A549 (cell line): ENCODE measurements around the gene UNC45A. TPM values are rescaled to one million over a fixed set of nuclear protein-coding genes. Genes with fewer than 3 reads are reported as not detected.

Experiments
- ATAC-seq, 2 experiments: fragments of 200-7000 bp in 1 of 2; fragments of >200 bp in 1 of 2; cut with Nextera tagmentation in 1 of 2; cut with Tn5 transposase in 1 of 2; 3 replicates each; pipeline versions ENCODE4 v1.8.0 to v1.9.1; 2018 to 2020; ENCODE audit warnings: mild to moderate bottlenecking in 1 of 2, moderate library complexity in 1 of 2
- CTCF ChIA-PET: fragments of 300-600 bp; sonication (Branson Sonifier 250); formaldehyde crosslinking; extraction: SDS; loops from one replicate; lab custom pipeline; 2021; ENCODE audit warnings: antibody characterized with exemption, inconsistent platforms; lab: Yijun Ruan, JAX
- POLR2A ChIA-PET: fragments of 350-600 bp; formaldehyde crosslinking; extraction: SDS; loops from one replicate; lab custom pipeline; 2021; ENCODE audit warnings: antibody characterized with exemption, inconsistent platforms; lab: Yijun Ruan, JAX
- DNase-seq, 2 experiments: peaks; one replicate each; pipeline versions ENCODE4 v3.0.0 to v3.0.0-alpha.2; 2011 to 2016; ENCODE audit warnings: low read depth in 1 of 2, low spot score in 1 of 2
- FAIRE-seq: peaks from 2 replicates; lab custom pipeline; 2011; peaks lifted over from hg19 to GRCh38; lab: Jason Lieb, UNC
- H3K27ac ChIP-seq, 2 experiments: fragments of >200 bp; sonication (Bioruptor Twin); formaldehyde crosslinking; 3 replicates each; pipeline ENCODE4 v1.5.1; 2016 to 2017
- H3K4me1 ChIP-seq: fragments of >200 bp; sonication (Bioruptor Twin); formaldehyde crosslinking; 3 replicates; pipeline ENCODE4 v1.6.1; 2016
- H3K4me2 ChIP-seq: fragments of >200 bp; sonication (Bioruptor Twin); formaldehyde crosslinking; 3 replicates; pipeline ENCODE4 v1.6.1; 2016
- H3K4me3 ChIP-seq: fragments of >200 bp; sonication (Bioruptor Twin); formaldehyde crosslinking; 3 replicates; pipeline ENCODE4 v1.5.1; 2016
- H3K9me3 ChIP-seq: fragments of >200 bp; sonication (Bioruptor Twin); formaldehyde crosslinking; 3 replicates; pipeline ENCODE4 v1.6.1; 2016
- CBX8 ChIP-seq: fragments of 200-600 bp; sonication (generic); IDR thresholded peaks from 2 replicates; pipeline ENCODE4 v1.6.1; 2016
- CEBPB ChIP-seq, 2 experiments: fragments of >200 bp in 1 of 2; sonication (Bioruptor Twin) in 1 of 2; formaldehyde crosslinking in 1 of 2; IDR thresholded peaks; 2 replicates each; pipeline ENCODE4 v1.6.1; 2012 to 2016
- CHD2 ChIP-seq: fragments of 150-350 bp; IDR thresholded peaks from 2 replicates; pipeline ENCODE4 v1.6.1; 2014; ENCODE audit warnings: low read length; ENCODE audit not compliant: partially characterized antibody
- EHF ChIP-seq: fragments of 250-450 bp; sonication (Bioruptor Pico); IDR thresholded peaks from 2 replicates; pipeline ENCODE4 v1.5.0; 2020; ENCODE audit warnings: mild to moderate bottlenecking
- EHMT2 ChIP-seq: fragments of 200-600 bp; sonication (generic); IDR thresholded peaks from 2 replicates; pipeline ENCODE4 v1.6.1; 2016; ENCODE audit warnings: antibody characterized with exemption, low read depth, mild to moderate bottlenecking, moderate library complexity
- ESRRA ChIP-seq: fragments of 150-350 bp; IDR thresholded peaks from 2 replicates; pipeline ENCODE4 v1.6.1; 2014; ENCODE audit warnings: mild to moderate bottlenecking, low read length, borderline replicate concordance
- FOSB ChIP-seq: fragments of 250-450 bp; sonication (Bioruptor Pico); IDR thresholded peaks from 2 replicates; pipeline ENCODE4 v1.5.0; 2020; ENCODE audit warnings: mild to moderate bottlenecking, moderate library complexity
- FOSL2 ChIP-seq, 2 experiments: fragments of 450-650 bp in 1 of 2; fragments of >200 bp in 1 of 2; sonication (Bioruptor Twin) in 1 of 2; formaldehyde crosslinking; IDR thresholded peaks; 2 replicates each; pipeline versions ENCODE4 v1.5.0 to v1.6.1; 2016 to 2020; ENCODE audit warnings: mild to moderate bottlenecking in 1 of 2, moderate library complexity in 1 of 2
- HDAC2 ChIP-seq: fragments of 200-600 bp; sonication (generic); IDR thresholded peaks from 2 replicates; pipeline ENCODE4 v1.6.1; 2016
- HES2 ChIP-seq: fragments of >200 bp; sonication (Bioruptor Twin); formaldehyde crosslinking; IDR thresholded peaks from 2 replicates; pipeline ENCODE4 v1.6.1; 2016
- HMGXB4 ChIP-seq: fragments of 250-450 bp; sonication (Bioruptor Pico); IDR thresholded peaks from 2 replicates; pipeline ENCODE4 v1.5.0; 2021; ENCODE audit warnings: mild to moderate bottlenecking, moderate library complexity, borderline replicate concordance
- HOXA7 ChIP-seq: fragments of 250-450 bp; sonication (Bioruptor Pico); IDR thresholded peaks from 2 replicates; pipeline ENCODE4 v1.5.0; 2020; ENCODE audit warnings: mild to moderate bottlenecking, moderate library complexity
- KDM5A ChIP-seq: fragments of 200-600 bp; sonication (generic); IDR thresholded peaks from 2 replicates; pipeline ENCODE4 v1.6.1; 2016; ENCODE audit warnings: antibody characterized with exemption, mild to moderate bottlenecking
- MAX ChIP-seq: IDR thresholded peaks from 2 replicates; pipeline ENCODE4 v1.6.1; 2012
- NFE2L2 ChIP-seq: fragments of 150-350 bp; conservative IDR thresholded peaks from 2 replicates; pipeline ENCODE4 v1.6.1; 2014; ENCODE audit warnings: low read length
- NPAS2 ChIP-seq: fragments of 250-450 bp; sonication (Bioruptor Pico); IDR thresholded peaks from 2 replicates; pipeline ENCODE4 v1.8.0; 2022; ENCODE audit warnings: mild to moderate bottlenecking, moderate library complexity, borderline replicate concordance
- POLR2A ChIP-seq: IDR thresholded peaks from 2 replicates; pipeline ENCODE4 v1.6.1; 2012; ENCODE audit warnings: mild to moderate bottlenecking, low read length
- RARB ChIP-seq: fragments of 250-450 bp; sonication (Bioruptor Pico); IDR thresholded peaks from 2 replicates; pipeline ENCODE4 v1.8.0; 2021; ENCODE audit warnings: mild to moderate bottlenecking, moderate library complexity
- RFX5 ChIP-seq: fragments of 450-650 bp; IDR thresholded peaks from 2 replicates; pipeline ENCODE4 v1.7.1; 2014; ENCODE audit warnings: antibody characterized with exemption, mild to moderate bottlenecking, moderate library complexity
- SREBF2 ChIP-seq: fragments of 450-650 bp; IDR thresholded peaks from 2 replicates; pipeline ENCODE4 v1.6.1; 2014; ENCODE audit warnings: mild to moderate bottlenecking, moderate library complexity
- ZC3H11A ChIP-seq: fragments of 450-650 bp; IDR thresholded peaks from 2 replicates; pipeline ENCODE4 v1.6.1; 2014; ENCODE audit warnings: antibody characterized with exemption, mild to moderate bottlenecking
- WGBS: methylation state at CpG from one replicate; pipeline ENCODE4 v1.1.6; 2017; ENCODE audit errors: missing lambda C conversion rate; 5-methylcytosine and 5-hydroxymethylcytosine counted together
- polyA plus RNA-seq, 4 experiments: library from polyadenylated mRNA; depleted of rRNA in 3 of 4; stranded (reverse); fragments of >200 nt; fragmentation: RNase III in 1 of 4; extraction: RNeasy Plus Mini Kit Qiagen cat#74134 plus additional on column Dnase treatment in 1 of 4; gene quantifications; 2 replicates in 3 of 4; 3 replicates in 1 of 4; pipeline ENCODE4 v1.2.3, GENCODE V29; 2011 to 2017

The UNC45A gene
- polyA plus RNA-seq, 2 of the 4 experiments (the other 2 are of a cell fraction): 48.2 to 80.4 TPM

- CTCF ChIA-PET: interaction anchor here (0.6 to 9.2 kb wide), 10 partner anchors 10 to 113 kb away, joined by 3 to 83 read pairs (median 5); partner anchors contain the start of genes HDDC3 and MAN2A2
These were observed 21.6 kb upstream of the UNC45A start for GRCh38 chr15:90913398-90913944.

GRCh38 chr15:90914305-90915080 is 20.6 kb upstream of the UNC45A start:
- H3K4me3 ChIP-seq: no peak overlapping the region
- ATAC-seq: no peak
- H3K27ac ChIP-seq: no peak overlapping the region
- WGBS: 89% methylated on average over 22 of the region's 22 CpGs
- CTCF ChIA-PET: interaction anchor here (0.6 to 9.2 kb wide), 9 partner anchors 9 to 40 kb away, joined by 3 to 83 read pairs (median 4); partner anchors contain the start of genes HDDC3, MAN2A2, RCCD1 and UNC45A
- FAIRE-seq: no peak
- no peak overlapping the region for H3K4me2 ChIP-seq
- no peak for DNase-seq
- TF ChIP-seq CBX8 (no peak), FOSB (CRISPR knock-in tag) (no peak), HOXA7 (CRISPR knock-in tag) (no peak), HDAC2 (no peak)
- no peaks in the 10 kb centered on the region for H3K4me1 ChIP-seq
- POLR2A ChIA-PET: no interaction called here
- H3K9me3 ChIP-seq: no peaks in the 10 kb centered on the region

More at GRCh38 chr15:90913398-90913944, 21.6 kb upstream of the UNC45A start:
- no peaks in the 10 kb centered on the region for H3K4me1 ChIP-seq
- H3K4me3 ChIP-seq: no peak overlapping the region
- whole genome bisulfite sequencing: 87% methylated on average over 12 of the region's 12 CpGs
- no peak overlapping the region for H3K27ac ChIP-seq
- H3K4me2 ChIP-seq: no peak overlapping the region
- no peaks in the 10 kb centered on the region for H3K9me3 ChIP-seq
- ATAC-seq (no peak; a peak in 1 of 6 replicates), DNase-seq (no peak), FAIRE-seq (no peak)
- TF ChIP-seq RFX5 (no peak), HES2 (no peak), HMGXB4 (CRISPR knock-in tag) (no peak), CEBPB (IDR thresholded peaks at IDR 0.05) (no peak)
- POLR2A ChIA-PET: no interaction called here

- no peak for ATAC-seq
- no peak for FAIRE-seq
- WGBS: 89% methylated on average over 7 of the region's 7 CpGs
- ChIA-PET CTCF (interaction anchor here (1.2 to 9.2 kb wide), 4 partner anchors 12 to 20 kb away, joined by 3 to 83 read pairs (median 16); partner anchors contain the start of genes HDDC3, MAN2A2 and UNC45A), POLR2A (interaction anchor here (1.0 kb wide), 1 partner anchor 527 kb away, joined by 3 read pairs; the partner anchor contains the start of gene IQGAP1)
- TF ChIP-seq KDM5A (no peak), POLR2A (no peak), NPAS2 (CRISPR knock-in tag) (no peak), ZC3H11A (no peak), HDAC2 (no peak), FOSL2 (IDR thresholded peaks at IDR 0.05) (no peak), FOSL2 (CRISPR knock-in tag; IDR thresholded peaks at IDR 0.05) (no peak), RARB (no peak), HOXA7 (CRISPR knock-in tag) (no peak), CEBPB (IDR thresholded peaks at IDR 0.05) (no peak), NFE2L2 (no peak), CHD2 (no peak), ESRRA (no peak), EHMT2 (no peak), EHF (CRISPR knock-in tag) (no peak), MAX (no peak), SREBF2 (no peak)
- no peaks in the 10 kb centered on the region for H3K4me1 ChIP-seq
- no peak overlapping the region for H3K4me2 ChIP-seq
- no peaks in the 10 kb centered on the region for H3K9me3 ChIP-seq
- H3K27ac ChIP-seq: no peak overlapping the region
- no peak overlapping the region for H3K4me3 ChIP-seq
- no peak for DNase-seq
These were observed 19.8 kb upstream of the UNC45A start for GRCh38 chr15:90915216-90915807.
